Prostate gland (tissue), 2 donors: ENCODE data around the gene DYNLRB1. TPM values are rescaled to one million over a fixed set of nuclear protein-coding genes. Genes with fewer than 3 reads are reported as not detected.

Experiments used
- DNase-seq: peaks from one replicate; pipeline ENCODE4 v3.0.0-alpha.2; 2019; ENCODE audit warnings: low spot score
- H3K27ac ChIP-seq, 2 donors: fragments of 200-600 bp; sonication (generic); 2 replicates each; pipeline ENCODE4 v1.5.1; 2017 to 2019
- H3K27me3 ChIP-seq: fragments of 200-600 bp; sonication (generic); replicated peaks from 2 replicates; pipeline ENCODE4 v1.5.1; 2019; ENCODE audit not compliant: insufficient read depth
- H3K36me3 ChIP-seq, 2 donors: fragments of 200-600 bp; sonication (generic); 1 replicate in 1 of 2; 2 replicates in 1 of 2; pipeline versions ENCODE4 v1.5.1 to v1.8.1; 2017 to 2019
- H3K4me1 ChIP-seq: fragments of 200-600 bp; sonication (generic); replicated peaks from 2 replicates; pipeline ENCODE4 v1.5.1; 2019
- H3K4me3 ChIP-seq, 2 donors: fragments of 200-600 bp; sonication (generic); 2 replicates each; pipeline ENCODE4 v1.5.1; 2017 to 2019
- H3K9me3 ChIP-seq: fragments of 200-600 bp; sonication (generic); 2 replicates; pipeline ENCODE4 v1.5.1; 2017
- CTCF ChIP-seq, 4 experiments: fragments of 200-600 bp in 2 of 4; fragments of 450-650 bp in 2 of 4; sonication (generic) in 2 of 4; IDR thresholded peaks; 1 replicate in 3 of 4; 2 replicates in 1 of 4; pipeline ENCODE4 v1.5.1; 2016 to 2019; ENCODE audit warnings: antibody characterized with exemption in 4 of 4, mild to moderate bottlenecking in 2 of 4, moderate library complexity in 2 of 4
- POLR2A ChIP-seq: fragments of 450-650 bp; IDR thresholded peaks from one replicate; pipeline ENCODE4 v1.6.1; 2016; ENCODE audit warnings: antibody characterized with exemption, mild to moderate bottlenecking
- POLR2AphosphoS5 ChIP-seq: sonication (generic); formaldehyde crosslinking; IDR thresholded peaks from one replicate; pipeline ENCODE4 v1.6.1; 2017; ENCODE audit warnings: antibody characterized with exemption
- WGBS: methylation state at CpG from one replicate; pipeline ENCODE4 v1.1.5; 2018; 5-methylcytosine and 5-hydroxymethylcytosine counted together
- intact Hi-C: fragments of 100-400 bp; cut with DNase I; formaldehyde crosslinking; loops from one replicate; pipeline ENCODE4 v1.14.2; 2022
- total RNA-seq, 2 donors: library from RNA; depleted of rRNA; stranded (reverse); fragments of >200 nt; gene quantifications; one replicate each; pipeline ENCODE4 v1.1.0, GENCODE V29; 2016

The DYNLRB1 gene
- total RNA-seq, 2 donors from 2014 or later = 132 to 247 TPM

- intact Hi-C loops = no loop called here
- Histone ChIP-seq H3K4me1 (peaks cover 7% of the 10 kb centered on the region), H3K27ac (no peak overlapping the region), H3K27me3 (no peaks in the 10 kb centered on the region), H3K9me3 (no peaks in the 10 kb centered on the region), H3K4me3 (no peak overlapping the region), H3K36me3 (peaks cover 15 to 25% of the 10 kb centered on the region in 2 donors)
- DNase-seq = no peak
- 92% methylated on average over 8 of the region's 8 CpGs for WGBS
- TF ChIP-seq POLR2A = no peak
- no peak for TF ChIP-seq CTCF (IDR thresholded peaks at IDR 0.05)
- no peak for TF ChIP-seq POLR2AphosphoS5
Measured at GRCh38 chr20:34537651-34538050, 21.4 kb downstream of the DYNLRB1 start.

- no peaks in the 10 kb centered on the region for H3K27me3 ChIP-seq
- no peak overlapping the region for H3K4me3 ChIP-seq
- H3K27ac ChIP-seq = no peak overlapping the region
- no peaks in the 10 kb centered on the region for H3K4me1 ChIP-seq
- H3K36me3 ChIP-seq = peaks cover 15 to 25% of the 10 kb centered on the region in 2 donors
- TF ChIP-seq POLR2A = no peak
- peak; percentile 5 for TF ChIP-seq POLR2AphosphoS5
- TF ChIP-seq CTCF (IDR thresholded peaks at IDR 0.05) = peak in 3 of 4 experiments; percentile 57 to 62 (median 59)
- no peaks in the 10 kb centered on the region for H3K9me3 ChIP-seq
- intact Hi-C loops = no loop called here
- no peak for DNase-seq
- 51% methylated on average over 5 of the region's 5 CpGs for WGBS
Measured at GRCh38 chr20:34538671-34539123, 22.5 kb downstream of the DYNLRB1 start.

- no peaks in the 10 kb centered on the region for H3K9me3 ChIP-seq
- DNase-seq = no peak
- H3K27me3 ChIP-seq = no peaks in the 10 kb centered on the region
- TF ChIP-seq POLR2AphosphoS5 (no peak), POLR2A (no peak), CTCF (IDR thresholded peaks at IDR 0.05) (no peak)
- H3K27ac ChIP-seq = no peak overlapping the region
- intact Hi-C loops = no loop called here
- no peak overlapping the region for H3K4me3 ChIP-seq
- H3K4me1 ChIP-seq = no peaks in the 10 kb centered on the region
- H3K36me3 ChIP-seq = peaks cover 15 to 21% of the 10 kb centered on the region in 2 donors
- 94% methylated on average over 8 of the region's 8 CpGs for WGBS
Measured at GRCh38 chr20:34539756-34540155, 23.5 kb downstream of the DYNLRB1 start.

- Histone ChIP-seq H3K36me3 (peaks cover 6 to 15% of the 10 kb centered on the region in 2 donors), H3K4me1 (no peaks in the 10 kb centered on the region), H3K27me3 (no peaks in the 10 kb centered on the region), H3K27ac (no peak overlapping the region), H3K4me3 (no peak overlapping the region), H3K9me3 (no peaks in the 10 kb centered on the region)
- intact Hi-C loops = no loop called here
- no peak for TF ChIP-seq POLR2AphosphoS5
- no peak for TF ChIP-seq POLR2A
- TF ChIP-seq CTCF (IDR thresholded peaks at IDR 0.05) = no peak
- 90% methylated on average over 15 of the region's 15 CpGs for WGBS
- DNase-seq = no peak
Measured at GRCh38 chr20:34540596-34541263, 24.5 kb downstream of the DYNLRB1 start.
